Parathyroid adenoma (tissue), 2 donors: ENCODE data around the gene SRPK1.

Source experiments
- H2AFZ ChIP-seq: fragments of 300-600 bp; sonication (generic); one replicate; pipeline ENCODE4 v1.7.0; 2017; ENCODE audit warnings: antibody characterized with exemption, mild to moderate bottlenecking
- H3K27ac ChIP-seq: fragments of 300-600 bp; sonication (generic); one replicate; pipeline ENCODE4 v1.7.0; 2017
- H3K27me3 ChIP-seq: fragments of 300-600 bp; sonication (generic); one replicate; pipeline ENCODE4 v1.7.0; 2017; ENCODE audit warnings: low read length; ENCODE audit not compliant: control insufficient read depth, insufficient read depth
- H3K36me3 ChIP-seq: fragments of 300-600 bp; sonication (generic); one replicate; pipeline ENCODE4 v1.7.0; 2017; ENCODE audit warnings: low read length; ENCODE audit not compliant: control insufficient read depth, insufficient read depth
- H3K4me1 ChIP-seq: fragments of 300-600 bp; sonication (generic); one replicate; pipeline ENCODE4 v1.7.0; 2017; ENCODE audit warnings: control low read depth
- H3K4me2 ChIP-seq: fragments of 300-600 bp; sonication (generic); one replicate; pipeline ENCODE4 v1.7.0; 2017; ENCODE audit warnings: low read length
- H3K4me3 ChIP-seq: fragments of 300-600 bp; sonication (generic); one replicate; pipeline ENCODE4 v1.7.0; 2017; ENCODE audit warnings: low read depth, low read length
- H3K79me2 ChIP-seq: fragments of 300-600 bp; sonication (generic); one replicate; pipeline ENCODE4 v1.7.0; 2017; ENCODE audit warnings: control low read depth
- H3K9ac ChIP-seq: fragments of 300-600 bp; sonication (generic); one replicate; pipeline ENCODE4 v1.7.0; 2017; ENCODE audit warnings: mild to moderate bottlenecking
- H3K9me3 ChIP-seq: fragments of 300-600 bp; sonication (generic); one replicate; pipeline ENCODE4 v1.7.0; 2017; ENCODE audit warnings: low read length; ENCODE audit not compliant: control insufficient read depth
- TF ChIP-seq, protein P1 (sequence below): fragments of 300-600 bp; sonication (generic); IDR thresholded peaks from one replicate; pipeline ENCODE4 v1.7.0; 2017; ENCODE audit warnings: antibody characterized with exemption, mild to moderate bottlenecking
- donor health status: primary hyperparathyroidism.

The SRPK1 gene

GRCh38 chr6:35905841-35906498 lies 14.9 kb downstream of the SRPK1 start:
- no peak overlapping the region for H3K9ac ChIP-seq
- no peak overlapping the region for H3K4me2 ChIP-seq
- no peaks in the 10 kb centered on the region for H3K9me3 ChIP-seq
- no peak overlapping the region for H3K27ac ChIP-seq
- TF ChIP-seq, protein P1, sequence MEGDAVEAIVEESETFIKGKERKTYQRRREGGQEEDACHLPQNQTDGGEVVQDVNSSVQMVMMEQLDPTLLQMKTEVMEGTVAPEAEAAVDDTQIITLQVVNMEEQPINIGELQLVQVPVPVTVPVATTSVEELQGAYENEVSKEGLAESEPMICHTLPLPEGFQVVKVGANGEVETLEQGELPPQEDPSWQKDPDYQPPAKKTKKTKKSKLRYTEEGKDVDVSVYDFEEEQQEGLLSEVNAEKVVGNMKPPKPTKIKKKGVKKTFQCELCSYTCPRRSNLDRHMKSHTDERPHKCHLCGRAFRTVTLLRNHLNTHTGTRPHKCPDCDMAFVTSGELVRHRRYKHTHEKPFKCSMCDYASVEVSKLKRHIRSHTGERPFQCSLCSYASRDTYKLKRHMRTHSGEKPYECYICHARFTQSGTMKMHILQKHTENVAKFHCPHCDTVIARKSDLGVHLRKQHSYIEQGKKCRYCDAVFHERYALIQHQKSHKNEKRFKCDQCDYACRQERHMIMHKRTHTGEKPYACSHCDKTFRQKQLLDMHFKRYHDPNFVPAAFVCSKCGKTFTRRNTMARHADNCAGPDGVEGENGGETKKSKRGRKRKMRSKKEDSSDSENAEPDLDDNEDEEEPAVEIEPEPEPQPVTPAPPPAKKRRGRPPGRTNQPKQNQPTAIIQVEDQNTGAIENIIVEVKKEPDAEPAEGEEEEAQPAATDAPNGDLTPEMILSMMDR, result no peak
- H3K36me3 ChIP-seq, result no peaks in the 10 kb centered on the region
- peaks cover 36% of the 10 kb centered on the region for H3K79me2 ChIP-seq
- H3K4me1 ChIP-seq, result no peaks in the 10 kb centered on the region
- no peaks in the 10 kb centered on the region for H3K27me3 ChIP-seq
- no peak overlapping the region for H2AFZ ChIP-seq
- no peak overlapping the region for H3K4me3 ChIP-seq

- Histone ChIP-seq H3K4me1 (no peaks in the 10 kb centered on the region), H3K4me2 (no peak overlapping the region), H3K36me3 (no peaks in the 10 kb centered on the region), H3K9ac (no peak overlapping the region), H3K4me3 (no peak overlapping the region), H3K79me2 (peaks cover 32% of the 10 kb centered on the region), H3K27me3 (no peaks in the 10 kb centered on the region), H3K9me3 (no peaks in the 10 kb centered on the region), H3K27ac (no peak overlapping the region), H2AFZ (no peak overlapping the region)
- TF ChIP-seq, protein P1, result no peak
These were observed 15.6 kb downstream of the SRPK1 start for GRCh38 chr6:35905141-35905785.

GRCh38 chr6:35903679-35904078 lies 17.2 kb downstream of the SRPK1 start:
- Histone ChIP-seq H3K4me2 (no peak overlapping the region), H3K36me3 (no peaks in the 10 kb centered on the region), H3K27me3 (no peaks in the 10 kb centered on the region), H3K27ac (no peak overlapping the region), H3K4me3 (no peak overlapping the region), H3K9me3 (no peaks in the 10 kb centered on the region), H3K79me2 (peaks cover 22% of the 10 kb centered on the region), H2AFZ (no peak overlapping the region), H3K4me1 (no peaks in the 10 kb centered on the region), H3K9ac (no peak overlapping the region)
- TF ChIP-seq, protein P1, result no peak

DNA sequence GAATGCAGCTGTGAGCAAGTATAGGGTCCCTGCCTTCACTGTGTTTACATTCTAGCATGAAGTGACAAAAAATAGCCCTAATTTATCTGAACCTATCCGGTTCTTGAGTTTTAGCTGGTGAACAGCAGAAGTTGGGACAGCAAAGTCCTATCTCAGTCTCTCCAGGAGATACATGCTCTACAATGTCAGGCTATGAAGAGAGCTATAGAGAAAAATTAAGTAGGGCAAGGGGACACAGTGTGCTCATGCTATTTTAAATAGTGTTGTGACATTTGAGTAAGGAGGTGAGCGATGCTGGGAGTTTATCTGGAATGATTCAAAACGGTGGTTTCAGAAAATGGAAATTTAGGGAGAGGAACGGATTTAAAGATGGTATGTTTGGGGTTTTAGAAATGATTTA lies 20.4 kb downstream of the SRPK1 start:
- Histone ChIP-seq H3K36me3 (no peaks in the 10 kb centered on the region), H3K27me3 (no peaks in the 10 kb centered on the region)

More for the DNA sequence above, 20.4 kb downstream of the SRPK1 start:
- Histone ChIP-seq H3K4me2 (no peak overlapping the region), H3K9ac (no peak overlapping the region), H3K4me1 (no peaks in the 10 kb centered on the region), H3K79me2 (peaks cover 24% of the 10 kb centered on the region), H2AFZ (no peak overlapping the region), H3K9me3 (no peaks in the 10 kb centered on the region), H3K27ac (no peak overlapping the region), H3K4me3 (no peak overlapping the region)
- TF ChIP-seq, protein P1, result no peak
